Endothelial cell of umbilical vein (primary cell): ENCODE data around the gene ASB1. TPM values are rescaled to one million over a fixed set of nuclear protein-coding genes. Genes with fewer than 3 reads are reported as not detected.

Source experiments
- BruUV-seq: library from RNA; stranded (reverse); fragments of 400-500 nt; replicated peaks from 2 replicates; lab custom pipeline; 2021; lab: Mats Ljungman, UMichigan
- CTCF ChIA-PET: fragments of 300-600, 350-600 bp; sonication (Branson Sonifier 250); formaldehyde crosslinking; loops from one replicate; lab custom pipeline; 2021; ENCODE audit warnings: antibody characterized with exemption, inconsistent platforms; lab: Charles Lee
- POLR2A ChIA-PET: fragments of 300-600, 350-600 bp; sonication (Branson Sonifier 250); formaldehyde crosslinking; loops from one replicate; lab custom pipeline; 2021; ENCODE audit warnings: antibody characterized with exemption, inconsistent platforms; lab: Charles Lee
- DNase-seq: peaks from one replicate; pipeline ENCODE4 v3.0.0-alpha.2; 2011; ENCODE audit warnings: low read depth, low spot score
- FAIRE-seq: peaks from 2 replicates; lab custom pipeline; 2011; peaks lifted over from hg19 to GRCh38; lab: Jason Lieb, UNC
- H2AFZ ChIP-seq: 2 replicates; pipeline ENCODE4 v1.6.0; 2012; ENCODE audit warnings: low read depth, low read length, control low read depth, inconsistent platforms
- H3K27ac ChIP-seq: 2 replicates; pipeline ENCODE4 v1.5.1; 2011; ENCODE audit warnings: low read depth, mild to moderate bottlenecking, control low read depth, low read length, moderate library complexity; ENCODE audit not compliant: insufficient read depth
- H3K27me3 ChIP-seq, 2 experiments: 2 replicates each; pipeline versions ENCODE4 v1.6.0 to v1.6.1; 2011; ENCODE audit warnings: low read length in 2 of 2, mixed read lengths in 1 of 2; ENCODE audit not compliant: control insufficient read depth in 2 of 2, insufficient read depth in 2 of 2
- H3K36me3 ChIP-seq, 2 experiments: 2 replicates in 1 of 2; 3 replicates in 1 of 2; pipeline ENCODE4 v1.5.1; 2011; ENCODE audit warnings: low read length in 2 of 2, mild to moderate bottlenecking in 1 of 2, moderate library complexity in 1 of 2; ENCODE audit not compliant: control insufficient read depth in 2 of 2, insufficient read depth in 2 of 2; ENCODE audit errors: extremely low read depth in 1 of 2
- H3K4me1 ChIP-seq: 3 replicates; pipeline ENCODE4 v1.5.1; 2011; ENCODE audit warnings: mild to moderate bottlenecking, low read length; ENCODE audit not compliant: control insufficient read depth, insufficient read depth; ENCODE audit errors: extremely low read depth
- H3K4me2 ChIP-seq: 2 replicates; pipeline ENCODE4 v1.6.1; 2011; ENCODE audit warnings: low read length, control low read depth, mixed read lengths; ENCODE audit not compliant: insufficient read depth
- H3K4me3 ChIP-seq, 3 experiments: fragments of 200-600 bp in 1 of 3; sonication (generic), shearing (Covaris generic) in 1 of 3; replicated peaks in 1 of 3; 2 replicates each; pipeline ENCODE4 v1.5.1; 2011 to 2016; ENCODE audit warnings: control low read depth in 3 of 3, low read length in 3 of 3, mild to moderate bottlenecking in 2 of 3, inconsistent platforms in 1 of 3, low read depth in 1 of 3, moderate library complexity in 1 of 3; ENCODE audit not compliant: insufficient read depth in 1 of 3
- H3K79me2 ChIP-seq: 2 replicates; pipeline ENCODE4 v1.6.0; 2012; ENCODE audit warnings: low read length, inconsistent platforms; ENCODE audit not compliant: control insufficient read depth, insufficient read depth
- H3K9ac ChIP-seq: replicated peaks from 2 replicates; pipeline ENCODE3; 2011; ENCODE audit warnings: low read length, control low read depth; ENCODE audit not compliant: insufficient read depth; ENCODE audit errors: extremely low read depth
- H3K9me1 ChIP-seq: replicated peaks from 3 replicates; pipeline ENCODE4 v1.6.0; 2011; ENCODE audit warnings: mild to moderate bottlenecking, low read length; ENCODE audit not compliant: control insufficient read depth, insufficient read depth; ENCODE audit errors: extremely low read depth
- H3K9me3 ChIP-seq: replicated peaks from 2 replicates; pipeline ENCODE4 v1.5.1; 2012; ENCODE audit warnings: low read length, inconsistent platforms; ENCODE audit not compliant: control insufficient read depth, insufficient read depth
- H4K20me1 ChIP-seq: replicated peaks from 2 replicates; pipeline ENCODE3; 2011; ENCODE audit warnings: mild to moderate bottlenecking, low read length; ENCODE audit not compliant: control insufficient read depth, insufficient read depth; ENCODE audit errors: extremely low read depth
- EZH2 ChIP-seq: IDR thresholded peaks from 2 replicates; pipeline ENCODE4 v1.6.1; 2012; ENCODE audit warnings: borderline replicate concordance, low read depth, mild to moderate bottlenecking, moderate library complexity, low read length, inconsistent platforms; ENCODE audit not compliant: severe bottlenecking
- FOS ChIP-seq: IDR thresholded peaks from 2 replicates; pipeline ENCODE4 v1.6.1; 2011; ENCODE audit warnings: mild to moderate bottlenecking, low read length, moderate library complexity, borderline replicate concordance; ENCODE audit not compliant: insufficient read depth
- GATA2 ChIP-seq: IDR thresholded peaks from 2 replicates; pipeline ENCODE4 v1.7.0; 2011; ENCODE audit warnings: low read depth, mild to moderate bottlenecking, moderate library complexity, mixed read lengths, low read length; ENCODE audit not compliant: insufficient read length, insufficient read depth
- JUN ChIP-seq: IDR thresholded peaks from 2 replicates; pipeline ENCODE4 v1.6.1; 2011; ENCODE audit warnings: borderline replicate concordance, low read depth; ENCODE audit not compliant: insufficient read length, insufficient read depth
- MYC ChIP-seq: IDR thresholded peaks from one replicate; pipeline ENCODE4 v1.6.1; 2011; ENCODE audit warnings: mild to moderate bottlenecking, low read depth, low read length
- POLR2A ChIP-seq: IDR thresholded peaks from 2 replicates; pipeline ENCODE4 v1.6.1; 2012; ENCODE audit warnings: low read depth, mild to moderate bottlenecking, control low read depth, low read length
- POLR2AphosphoS5 ChIP-seq: IDR thresholded peaks from 2 replicates; pipeline ENCODE4 v1.6.1; 2012; ENCODE audit warnings: low read depth, mild to moderate bottlenecking, control low read depth, low read length, moderate library complexity; ENCODE audit not compliant: insufficient read depth
- dilution Hi-C: fragments of 300-500 bp; cut with MboI; formaldehyde crosslinking; loops from one replicate; pipeline ENCODE4 v1.15.0; 2019; ENCODE audit warnings: low sequenced_read_pairs; ENCODE audit not compliant: extremely low pct_ligation_motif_present
- intact Hi-C: fragments of 100-400 bp; cut with micrococcal nuclease; formaldehyde crosslinking; loops from one replicate; pipeline ENCODE4 v1.10.0; 2022
- polyA plus RNA-seq, 4 experiments: library from polyadenylated mRNA; depleted of rRNA in 3 of 4; stranded (reverse) in 3 of 4; unstranded in 1 of 4; fragments of >200 nt; gene quantifications; 2 replicates each; pipeline versions ENCODE4 v1.2.1 to v1.2.3, GENCODE V29; 2011 to 2012; ENCODE audit warnings: missing spikeins in 1 of 4
- total RNA-seq: library from RNA; stranded (reverse); gene quantifications from 2 replicates; pipeline ENCODE4 v1.2.3, GENCODE V29; 2021
- TF ChIP-seq, protein P1 (sequence below), 2 donors: IDR thresholded peaks; 1 replicate in 1 of 2; 2 replicates in 1 of 2; pipeline ENCODE4 v1.5.1; 2011; ENCODE audit warnings: low read length in 2 of 2, mild to moderate bottlenecking in 2 of 2, moderate library complexity in 2 of 2, control low read depth in 1 of 2, inconsistent platforms in 1 of 2, low read depth in 1 of 2; ENCODE audit not compliant: insufficient read depth in 1 of 2; ENCODE audit errors: extremely low read depth in 1 of 2

The ASB1 gene
- total and polyA plus RNA-seq, 2 donors (not counting 3 experiments of a cell fraction or from before 2014, with no cell fraction given): 12.3 to 16.2 TPM

DNA sequence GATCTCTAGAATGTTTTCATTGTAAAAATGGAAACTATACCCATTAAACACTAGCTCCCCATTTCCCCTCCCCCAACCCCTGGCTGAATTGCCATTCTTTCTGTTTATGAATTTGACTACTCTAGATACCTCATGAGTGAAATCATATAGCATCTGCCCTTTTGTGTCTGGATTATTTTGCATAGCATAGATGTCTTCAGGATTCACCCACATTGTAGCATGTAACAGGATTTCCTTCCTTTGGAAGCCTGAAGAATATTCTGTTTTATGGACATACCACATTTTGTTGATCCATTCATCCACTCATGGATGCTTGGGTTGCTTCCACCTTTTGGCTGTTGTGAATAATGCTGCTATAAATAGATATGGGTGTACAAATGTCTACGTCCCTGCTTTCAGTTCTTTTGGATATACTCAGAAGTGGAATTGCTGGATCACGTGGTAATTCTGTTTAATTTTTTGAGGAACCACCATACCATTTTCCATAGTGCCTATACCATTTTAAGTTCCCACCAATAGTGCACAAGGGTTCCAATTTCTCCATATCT is 7.7 kb upstream of the ASB1 start:
- Histone ChIP-seq H3K4me2 (no peak overlapping the region), H3K4me3 (no peak overlapping the region), H3K4me1 (peaks cover 7% of the 10 kb centered on the region), H3K27ac (no peak overlapping the region), H3K79me2 (no peaks in the 10 kb centered on the region), H4K20me1 (no peaks in the 10 kb centered on the region), H3K9me1 (no peaks in the 10 kb centered on the region), H2AFZ (no peak overlapping the region), H3K36me3 (no peaks in the 10 kb centered on the region), H3K9me3 (no peaks in the 10 kb centered on the region), H3K27me3 (no peaks in the 10 kb centered on the region), H3K9ac (no peak overlapping the region)
- DNase-seq (no peak), FAIRE-seq (no peak)
- dilution Hi-C loops (no loop called here), intact Hi-C loops (no loop called here)
- TF ChIP-seq POLR2A: no peak
- TF ChIP-seq POLR2AphosphoS5: no peak
- TF ChIP-seq JUN: no peak
- TF ChIP-seq, protein P1, sequence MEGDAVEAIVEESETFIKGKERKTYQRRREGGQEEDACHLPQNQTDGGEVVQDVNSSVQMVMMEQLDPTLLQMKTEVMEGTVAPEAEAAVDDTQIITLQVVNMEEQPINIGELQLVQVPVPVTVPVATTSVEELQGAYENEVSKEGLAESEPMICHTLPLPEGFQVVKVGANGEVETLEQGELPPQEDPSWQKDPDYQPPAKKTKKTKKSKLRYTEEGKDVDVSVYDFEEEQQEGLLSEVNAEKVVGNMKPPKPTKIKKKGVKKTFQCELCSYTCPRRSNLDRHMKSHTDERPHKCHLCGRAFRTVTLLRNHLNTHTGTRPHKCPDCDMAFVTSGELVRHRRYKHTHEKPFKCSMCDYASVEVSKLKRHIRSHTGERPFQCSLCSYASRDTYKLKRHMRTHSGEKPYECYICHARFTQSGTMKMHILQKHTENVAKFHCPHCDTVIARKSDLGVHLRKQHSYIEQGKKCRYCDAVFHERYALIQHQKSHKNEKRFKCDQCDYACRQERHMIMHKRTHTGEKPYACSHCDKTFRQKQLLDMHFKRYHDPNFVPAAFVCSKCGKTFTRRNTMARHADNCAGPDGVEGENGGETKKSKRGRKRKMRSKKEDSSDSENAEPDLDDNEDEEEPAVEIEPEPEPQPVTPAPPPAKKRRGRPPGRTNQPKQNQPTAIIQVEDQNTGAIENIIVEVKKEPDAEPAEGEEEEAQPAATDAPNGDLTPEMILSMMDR (IDR thresholded peaks at IDR 0.05; ENCODE audit: extremely low read depth in 1 of 2, insufficient read depth in 1 of 2, low read depth in 1 of 2, low read length in 2 of 2): no peak
- TF ChIP-seq GATA2: no peak
- TF ChIP-seq EZH2: no peak
- no peak for TF ChIP-seq FOS
- TF ChIP-seq MYC: no peak
- CTCF ChIA-PET: no interaction called here
- BruUV-seq: no TSS peak
- POLR2A ChIA-PET: no interaction called here
